Activated naive CD8-positive, alpha-beta T cell treated with anti-CD3 and anti-CD28 coated beads for 36 hours (primary cell): ENCODE data around the gene MAP3K1. TPM values are rescaled to one million over a fixed set of nuclear protein-coding genes. Genes with fewer than 3 reads are reported as not detected.
"Not testable (repeated sequence)": the region's sequence is repeated elsewhere in the genome, so short reads cannot be mapped to it uniquely, and the experiment has no call there.

Source experiments
- DNase-seq: peaks from one replicate; pipeline ENCODE4 v3.0.0; 2021
- H3K27ac Mint-ChIP-seq: one replicate; pipeline ENCODE4 v1.8.0; 2022; ENCODE audit warnings: mild to moderate bottlenecking, moderate library complexity, mixed read lengths
- H3K27me3 Mint-ChIP-seq: one replicate; pipeline ENCODE4 v1.8.0; 2022; ENCODE audit warnings: mild to moderate bottlenecking, mixed read lengths
- H3K36me3 Mint-ChIP-seq: one replicate; pipeline ENCODE4 v1.8.0; 2021; ENCODE audit warnings: mild to moderate bottlenecking, mixed read lengths
- H3K4me1 Mint-ChIP-seq: one replicate; pipeline ENCODE4 v1.8.0; 2021; ENCODE audit warnings: mixed read lengths
- H3K4me3 Mint-ChIP-seq: one replicate; pipeline ENCODE4 v1.8.0; 2022; ENCODE audit warnings: mild to moderate bottlenecking, moderate library complexity, mixed read lengths
- H3K9me3 Mint-ChIP-seq: one replicate; pipeline ENCODE4 v1.8.0; 2022; ENCODE audit warnings: mixed read lengths
- total RNA-seq, 2 experiments: library from RNA; stranded (reverse); gene quantifications; one replicate each; pipeline ENCODE4 v1.2.3, GENCODE V29; 2021

Gene MAP3K1
- total RNA-seq, 2 experiments from 2014 or later = 10.1 to 10.6 TPM

DNA sequence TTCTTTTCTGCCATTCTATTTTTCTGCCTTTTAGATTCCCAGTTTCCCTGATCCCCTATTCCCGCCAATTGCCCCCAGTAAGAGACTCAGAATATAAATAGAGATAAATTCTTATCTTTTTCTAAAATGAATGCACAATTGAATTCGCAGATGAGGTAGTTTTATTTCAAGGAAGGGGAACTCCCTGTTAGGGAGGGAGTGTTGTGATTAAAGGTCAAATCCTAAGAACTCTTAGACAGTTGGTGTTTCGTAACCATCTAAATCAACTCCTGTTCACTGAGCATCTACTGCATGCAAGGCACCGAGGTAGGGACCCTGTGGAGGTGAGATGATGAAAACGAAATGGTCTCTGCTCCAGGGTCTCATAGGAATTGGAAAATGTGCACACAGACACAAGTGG is 7.7 kb upstream of the MAP3K1 start:
- H3K27ac Mint-ChIP-seq = no peak overlapping the region
- no peak for DNase-seq
- H3K9me3 Mint-ChIP-seq = peaks cover 2% of the 10 kb centered on the region
- H3K36me3 Mint-ChIP-seq = no peaks in the 10 kb centered on the region
- H3K27me3 Mint-ChIP-seq = no peaks in the 10 kb centered on the region
- H3K4me3 Mint-ChIP-seq = no peak overlapping the region
- H3K4me1 Mint-ChIP-seq = peaks cover 23% of the 10 kb centered on the region

DNA sequence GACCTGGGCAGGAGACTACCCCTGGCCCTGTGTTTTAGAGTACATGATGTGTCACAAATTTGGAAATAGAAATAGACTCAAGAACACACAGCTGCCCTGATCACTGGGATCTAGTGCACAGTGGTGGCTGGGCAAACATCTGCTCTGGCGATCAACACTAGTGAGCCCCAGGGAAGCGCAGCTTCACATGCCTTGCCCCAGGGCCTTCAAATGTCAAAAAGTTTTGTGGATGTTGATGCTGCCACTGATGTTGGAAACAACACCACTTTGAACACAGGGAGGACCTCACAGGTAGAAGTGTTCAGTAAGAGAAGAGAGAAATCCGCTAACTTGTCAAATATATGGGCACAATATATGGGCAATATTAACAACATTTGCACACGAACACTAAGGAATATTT is 7.1 kb upstream of the MAP3K1 start:
- H3K9me3 Mint-ChIP-seq = peaks cover 2% of the 10 kb centered on the region
- DNase-seq = no peak
- no peak overlapping the region for H3K4me3 Mint-ChIP-seq
- no peaks in the 10 kb centered on the region for H3K36me3 Mint-ChIP-seq
- H3K27ac Mint-ChIP-seq = no peak overlapping the region
- H3K4me1 Mint-ChIP-seq = peaks cover 25% of the 10 kb centered on the region
- H3K27me3 Mint-ChIP-seq = no peaks in the 10 kb centered on the region

DNA sequence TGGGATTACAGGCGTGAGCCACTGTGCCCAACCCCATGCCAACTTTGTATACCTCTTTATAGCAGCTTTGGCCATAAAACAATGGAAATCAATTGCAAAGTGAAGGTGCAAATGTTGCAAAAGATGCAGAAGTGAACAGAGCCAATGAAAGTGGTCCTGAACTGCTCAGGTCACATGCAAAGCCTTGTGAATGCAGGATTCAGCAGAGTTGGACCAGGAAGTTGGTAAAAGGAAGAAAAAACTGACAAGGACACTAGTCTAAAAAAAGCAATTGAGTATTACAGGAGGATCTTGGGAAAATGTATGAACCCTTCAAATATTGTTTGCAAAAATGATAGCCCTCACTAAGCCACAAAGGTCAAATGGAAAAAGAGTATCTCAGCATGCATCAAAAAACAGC is 4.5 kb upstream of the MAP3K1 start:
- no peak overlapping the region for H3K4me3 Mint-ChIP-seq

DNA sequence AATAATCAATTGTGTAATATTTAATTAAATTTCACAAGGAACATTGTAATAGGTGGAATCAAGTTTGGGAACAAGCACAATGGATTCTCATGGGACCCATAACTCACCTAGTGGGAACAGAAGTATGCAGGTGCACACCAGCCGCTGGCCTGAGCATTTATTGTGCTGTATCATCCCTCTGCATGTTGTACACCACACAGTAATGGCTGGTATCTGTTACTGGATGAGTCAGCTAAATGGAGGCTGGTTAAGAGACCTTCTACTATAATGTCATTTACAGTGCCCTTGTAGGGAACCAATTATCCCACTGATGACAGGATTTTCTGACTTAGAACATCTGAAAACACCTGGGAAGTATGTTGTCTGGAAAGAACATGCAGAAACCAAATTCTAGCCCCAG is 3.2 kb upstream of the MAP3K1 start:
- Mint-ChIP-seq H3K4me1 (peaks cover 26% of the 10 kb centered on the region), H3K9me3 (no peaks in the 10 kb centered on the region), H3K27ac (no peak overlapping the region), H3K27me3 (peaks cover 3% of the 10 kb centered on the region), H3K36me3 (no peaks in the 10 kb centered on the region), H3K4me3 (no peak overlapping the region)
- no peak for DNase-seq

More for the DNA sequence above, 4.5 kb upstream of the MAP3K1 start:
- no peaks in the 10 kb centered on the region for H3K36me3 Mint-ChIP-seq
- H3K27ac Mint-ChIP-seq = no peak overlapping the region
- H3K9me3 Mint-ChIP-seq = no peaks in the 10 kb centered on the region
- H3K4me1 Mint-ChIP-seq = peaks cover 25% of the 10 kb centered on the region
- no peak for DNase-seq
- peaks cover 3% of the 10 kb centered on the region for H3K27me3 Mint-ChIP-seq

DNA sequence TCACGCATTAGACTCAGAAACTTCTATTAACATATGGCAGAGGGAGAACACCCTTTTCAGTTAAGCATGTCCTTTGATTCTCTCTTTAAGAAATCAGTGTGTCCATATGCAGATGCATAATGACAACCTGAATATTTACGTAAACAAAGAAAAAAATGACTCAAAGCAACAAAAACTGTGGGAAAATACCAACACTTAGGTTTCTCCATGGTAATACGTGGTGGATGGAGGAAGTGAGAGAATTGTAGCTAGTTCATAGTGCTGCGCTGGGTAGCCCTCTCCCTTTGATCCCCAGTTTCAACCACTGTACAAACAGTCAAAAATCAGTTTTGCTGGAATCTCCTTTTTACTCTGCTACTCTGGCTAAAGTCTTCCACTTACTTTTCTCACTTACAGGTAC is 2.0 kb upstream of the MAP3K1 start:
- Mint-ChIP-seq H3K4me3 (peak overlapping the region; percentile 32), H3K27ac (no peak overlapping the region)

DNA sequence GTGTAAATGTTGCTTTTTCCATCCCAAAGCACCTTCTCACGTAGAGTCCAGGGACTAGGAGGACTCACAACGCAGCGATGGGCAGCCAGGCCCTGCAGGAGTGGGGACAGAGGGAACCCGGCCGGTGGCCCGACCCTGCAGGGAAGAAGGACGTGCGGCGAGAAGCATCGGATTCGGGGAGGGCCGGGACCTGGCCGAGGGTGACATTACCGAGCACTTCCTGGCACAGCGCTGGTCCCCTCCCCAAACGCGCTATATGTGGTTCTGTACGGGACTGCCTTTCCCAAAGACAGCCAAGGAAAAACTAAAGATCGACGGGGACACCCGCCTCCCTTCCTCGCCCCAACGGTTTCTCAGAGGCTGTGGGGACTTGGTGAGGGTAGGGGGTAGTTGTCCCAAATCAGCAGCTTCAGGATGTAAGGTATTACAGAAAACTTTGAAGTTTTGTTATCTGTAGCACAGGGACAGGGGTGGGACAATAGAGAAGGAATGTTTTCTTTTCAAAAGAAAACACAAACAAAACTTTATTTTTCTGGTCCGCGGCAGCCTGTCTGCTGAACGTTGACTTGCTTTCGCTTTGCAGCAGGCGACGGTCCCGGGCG is 887 bp upstream of the MAP3K1 start:
- peak; percentile 33 for DNase-seq
- Mint-ChIP-seq H3K36me3 (peaks cover 3% of the 10 kb centered on the region), H3K4me3 (peak overlapping the region; percentile 88), H3K9me3 (no peaks in the 10 kb centered on the region), H3K4me1 (peaks cover 33% of the 10 kb centered on the region), H3K27me3 (peaks cover 3% of the 10 kb centered on the region), H3K27ac (peak overlapping the region; percentile 85)

More for the DNA sequence above, 2.0 kb upstream of the MAP3K1 start:
- Mint-ChIP-seq H3K9me3 (no peaks in the 10 kb centered on the region), H3K27me3 (peaks cover 3% of the 10 kb centered on the region), H3K4me1 (peaks cover 24% of the 10 kb centered on the region), H3K36me3 (no peaks in the 10 kb centered on the region)
- no peak for DNase-seq

DNA sequence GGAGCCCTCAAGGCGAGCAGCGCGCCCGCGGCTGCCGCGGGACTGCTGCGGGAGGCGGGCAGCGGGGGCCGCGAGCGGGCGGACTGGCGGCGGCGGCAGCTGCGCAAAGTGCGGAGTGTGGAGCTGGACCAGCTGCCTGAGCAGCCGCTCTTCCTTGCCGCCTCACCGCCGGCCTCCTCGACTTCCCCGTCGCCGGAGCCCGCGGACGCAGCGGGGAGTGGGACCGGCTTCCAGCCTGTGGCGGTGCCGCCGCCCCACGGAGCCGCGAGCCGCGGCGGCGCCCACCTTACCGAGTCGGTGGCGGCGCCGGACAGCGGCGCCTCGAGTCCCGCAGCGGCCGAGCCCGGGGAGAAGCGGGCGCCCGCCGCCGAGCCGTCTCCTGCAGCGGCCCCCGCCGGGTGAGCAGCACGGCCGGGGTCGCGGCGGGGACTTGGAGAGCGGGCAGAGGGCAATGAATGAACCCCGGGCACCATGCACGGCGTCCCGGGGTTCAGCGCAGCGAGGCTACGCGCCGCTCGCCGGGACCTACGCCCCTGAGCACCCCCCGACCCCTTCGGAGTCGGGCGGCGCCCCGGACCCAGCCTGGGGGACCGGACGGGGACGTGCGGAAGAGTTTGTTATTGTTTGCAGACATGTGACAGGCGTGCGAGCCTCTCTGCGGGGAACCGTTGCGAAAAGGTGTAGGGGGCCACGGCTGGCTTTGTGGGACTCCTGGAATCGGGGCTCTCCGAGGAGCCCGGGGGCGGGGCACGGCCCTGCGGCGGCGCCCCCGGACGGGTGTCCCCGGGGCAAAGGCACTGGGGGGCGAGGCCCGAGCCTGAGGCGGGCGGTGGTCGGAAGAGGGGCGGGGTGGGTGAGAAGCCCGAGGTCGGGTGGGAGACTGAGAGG is 553 bp downstream of the MAP3K1 start:
- peak overlapping the region; percentile 45 for H3K27ac Mint-ChIP-seq
- peaks cover 8% of the 10 kb centered on the region for H3K36me3 Mint-ChIP-seq
- peaks cover 41% of the 10 kb centered on the region for H3K4me1 Mint-ChIP-seq
- H3K27me3 Mint-ChIP-seq = peaks cover 3% of the 10 kb centered on the region
- H3K9me3 Mint-ChIP-seq = no peaks in the 10 kb centered on the region
- peak overlapping the region; percentile 79 for H3K4me3 Mint-ChIP-seq
- DNase-seq = peak; percentile 58

DNA sequence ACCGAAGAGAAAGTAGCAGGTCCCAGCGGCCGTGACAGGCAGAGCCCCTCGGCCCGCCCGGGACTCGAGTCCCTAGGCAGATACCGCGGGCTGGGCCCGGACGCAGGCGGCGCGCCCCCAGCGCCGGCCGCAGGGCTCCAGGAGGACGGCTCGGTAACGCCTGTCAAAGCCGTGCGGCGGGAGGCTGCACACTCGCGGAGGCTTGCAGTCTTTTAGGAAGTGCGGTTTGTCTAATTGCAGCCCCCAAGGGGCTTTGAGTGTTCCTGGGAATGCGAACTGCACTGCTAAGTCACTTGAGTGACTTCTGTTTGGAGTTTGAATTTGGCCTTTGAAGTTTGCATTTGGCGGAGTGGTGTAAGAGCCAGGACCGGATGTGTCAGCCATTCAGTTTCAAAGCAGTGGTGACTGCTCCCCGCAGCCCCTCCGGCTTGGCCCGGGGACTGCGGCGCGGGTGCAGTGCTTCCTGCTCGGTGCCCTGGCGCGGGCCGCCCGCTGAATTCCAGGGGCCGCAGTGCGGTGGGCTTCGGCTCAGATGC is 1.3 kb downstream of the MAP3K1 start:
- H3K27me3 Mint-ChIP-seq = peaks cover 3% of the 10 kb centered on the region
- peaks cover 43% of the 10 kb centered on the region for H3K4me1 Mint-ChIP-seq
- DNase-seq = peak; percentile 72
- H3K9me3 Mint-ChIP-seq = no peaks in the 10 kb centered on the region
- H3K4me3 Mint-ChIP-seq = peak overlapping the region; percentile 79
- H3K27ac Mint-ChIP-seq = peak overlapping the region; percentile 73
- peaks cover 9% of the 10 kb centered on the region for H3K36me3 Mint-ChIP-seq

DNA sequence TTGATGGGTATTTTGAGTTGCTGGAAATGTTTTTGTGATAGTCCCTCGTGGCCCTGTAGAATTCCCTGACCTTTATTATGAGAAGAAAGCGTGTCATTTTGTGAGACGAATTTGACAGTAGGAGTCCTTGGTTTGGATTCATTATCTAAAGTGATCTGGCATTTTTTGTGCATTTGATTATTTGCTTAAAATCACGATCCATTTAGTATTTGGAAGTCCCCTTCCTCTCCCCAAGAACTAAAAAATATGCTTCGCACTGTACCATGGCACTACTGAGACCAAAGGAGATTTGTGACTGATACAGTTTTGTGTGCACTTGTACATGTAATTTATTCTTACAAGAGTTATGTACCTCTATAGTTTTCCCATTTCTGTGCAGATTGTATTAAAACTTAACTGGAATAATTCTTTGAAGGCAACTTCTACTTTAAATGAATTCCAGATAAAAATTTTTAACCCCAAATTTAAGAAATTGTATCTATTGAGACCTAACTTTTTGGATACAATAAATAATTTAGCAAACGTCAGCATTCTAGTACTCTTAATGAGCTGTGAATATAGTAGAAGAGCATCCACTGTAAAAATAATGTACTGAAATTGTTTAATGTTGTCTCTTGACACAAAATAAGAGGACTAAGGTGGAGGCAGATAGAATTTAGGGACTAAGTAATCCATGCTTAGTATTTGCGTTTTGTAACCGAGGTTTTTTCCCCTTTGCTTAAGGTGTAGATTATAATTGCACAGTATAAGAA is 2.1 kb downstream of the MAP3K1 start:
- Mint-ChIP-seq H3K4me1 (peaks cover 45% of the 10 kb centered on the region), H3K36me3 (peaks cover 10% of the 10 kb centered on the region), H3K4me3 (peak overlapping the region; percentile 79), H3K27ac (peak overlapping the region; percentile 73), H3K27me3 (peaks cover 3% of the 10 kb centered on the region), H3K9me3 (no peaks in the 10 kb centered on the region)
- no peak for DNase-seq

DNA sequence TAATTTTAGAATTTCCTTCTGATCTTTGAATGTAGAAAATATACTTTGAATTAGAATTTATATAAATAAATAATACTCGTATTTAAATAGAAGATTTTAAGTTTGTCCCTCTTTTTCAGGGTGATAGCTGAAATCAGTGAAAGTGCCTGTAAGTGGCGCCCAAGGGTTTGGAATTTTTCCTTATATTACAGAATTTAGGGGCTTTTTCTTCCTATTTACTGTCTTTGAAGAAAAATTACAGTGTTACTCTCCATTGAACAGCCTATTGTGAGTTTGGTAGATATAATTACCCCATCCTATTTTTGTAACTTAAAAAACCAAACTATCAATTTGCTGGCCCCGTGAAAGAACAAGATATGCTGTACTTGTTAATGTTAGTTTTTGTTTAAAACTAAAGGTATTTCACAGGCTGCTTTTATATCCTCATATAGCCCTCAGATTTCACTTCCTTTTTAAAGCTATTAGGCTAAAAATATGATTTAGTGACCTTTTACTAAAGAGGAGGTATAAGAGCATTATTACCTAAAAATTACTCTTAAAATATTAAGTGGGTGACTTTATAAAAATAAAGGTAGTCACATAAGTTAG is 3.2 kb downstream of the MAP3K1 start:
- Mint-ChIP-seq H3K4me3 (peak overlapping the region; percentile 66), H3K36me3 (peaks cover 14% of the 10 kb centered on the region), H3K27me3 (peaks cover 3% of the 10 kb centered on the region), H3K9me3 (no peaks in the 10 kb centered on the region), H3K27ac (peak overlapping the region; percentile 60), H3K4me1 (peaks cover 50% of the 10 kb centered on the region)
- DNase-seq = no peak

DNA sequence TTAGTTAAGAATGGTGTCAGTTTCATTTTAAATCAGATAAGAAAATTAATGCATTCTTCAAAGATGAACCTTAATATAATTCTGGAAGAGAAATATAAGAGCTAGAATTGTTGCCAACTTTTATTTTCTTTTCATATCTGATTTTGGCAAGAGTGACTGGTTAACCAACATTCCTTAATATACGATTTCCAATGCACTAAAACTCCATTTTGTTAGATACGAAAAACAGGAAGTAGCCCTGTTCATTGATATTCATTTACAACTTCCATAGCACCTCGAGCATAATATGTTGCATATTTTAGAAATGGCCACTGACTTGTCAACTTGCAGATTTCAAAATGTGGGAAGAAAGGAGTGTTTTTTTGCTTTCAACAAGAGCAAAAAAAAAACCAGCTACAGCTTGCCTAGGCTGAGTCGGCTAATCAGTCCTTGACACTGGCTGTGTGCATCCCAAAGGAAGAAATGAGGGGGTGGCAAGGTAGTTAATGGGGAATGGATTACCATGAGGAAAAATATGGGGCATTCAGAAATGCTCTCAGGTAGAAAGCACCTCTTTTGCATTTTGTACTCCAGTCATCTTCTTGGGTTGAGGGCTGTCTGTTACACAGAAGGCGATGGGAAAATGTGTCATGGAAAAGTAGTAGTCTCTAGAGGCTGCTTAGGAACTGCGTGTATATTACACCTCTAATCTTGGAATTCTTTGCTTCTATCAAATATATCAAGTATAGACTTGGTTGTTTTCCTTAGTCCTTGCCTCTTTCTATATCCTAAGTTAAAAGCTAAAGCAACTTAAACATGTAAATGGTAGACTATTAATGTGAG is 3.9 kb downstream of the MAP3K1 start:
- H3K36me3 Mint-ChIP-seq = peaks cover 14% of the 10 kb centered on the region
- no peak for DNase-seq
- peak overlapping the region; percentile 66 for H3K4me3 Mint-ChIP-seq
- H3K9me3 Mint-ChIP-seq = no peaks in the 10 kb centered on the region
- peak overlapping the region; percentile 60 for H3K27ac Mint-ChIP-seq
- H3K27me3 Mint-ChIP-seq = peaks cover 1% of the 10 kb centered on the region
- peaks cover 49% of the 10 kb centered on the region for H3K4me1 Mint-ChIP-seq

DNA sequence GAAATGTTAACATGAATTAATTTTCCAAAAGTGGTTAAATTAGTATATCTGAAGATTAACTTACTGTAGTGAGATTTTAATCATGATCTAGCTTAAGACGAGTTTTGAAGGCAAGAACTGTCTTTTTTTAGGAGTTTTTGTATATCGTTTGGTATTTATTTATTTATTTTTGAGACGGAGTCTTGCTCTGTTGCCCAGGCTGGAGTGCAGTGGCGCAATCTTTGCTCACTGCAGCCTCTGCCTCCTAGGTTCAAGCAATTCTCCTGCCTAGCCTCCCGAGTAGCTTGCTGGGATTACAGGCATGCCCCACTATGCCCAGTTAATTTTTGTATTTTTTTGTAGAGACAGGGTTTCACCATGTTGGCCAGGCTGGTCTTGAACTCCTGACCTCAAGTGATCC is 6.5 kb downstream of the MAP3K1 start:
- H3K4me3 Mint-ChIP-seq, H3K27me3 Mint-ChIP-seq, DNase-seq, H3K27ac Mint-ChIP-seq, H3K9me3 Mint-ChIP-seq: not testable (repeated sequence)
- peaks cover 21% of the 10 kb centered on the region for H3K36me3 Mint-ChIP-seq
- peaks cover 66% of the 10 kb centered on the region for H3K4me1 Mint-ChIP-seq

DNA sequence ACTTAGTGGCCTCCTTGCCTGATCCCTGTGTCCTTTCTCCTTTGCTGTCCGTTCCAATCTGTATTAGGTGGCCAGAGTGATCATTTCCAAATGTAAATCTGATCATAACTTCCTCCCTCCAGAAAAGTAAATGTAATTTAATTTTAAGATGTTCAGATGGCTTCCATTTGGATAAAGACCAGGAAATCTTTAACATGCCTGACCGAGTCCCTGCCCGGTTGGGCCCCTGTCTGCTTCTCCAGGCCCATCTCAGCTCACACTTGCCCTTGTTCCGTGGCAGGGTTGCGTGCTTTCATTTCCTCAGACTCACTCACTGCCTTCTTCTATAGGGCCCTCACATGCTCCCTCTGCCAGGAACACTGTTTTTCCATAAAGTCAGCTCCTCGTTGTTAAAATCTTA is 7.6 kb downstream of the MAP3K1 start:
- Mint-ChIP-seq H3K4me1 (peaks cover 66% of the 10 kb centered on the region), H3K4me3 (no peak overlapping the region), H3K36me3 (peaks cover 21% of the 10 kb centered on the region), H3K27me3 (no peaks in the 10 kb centered on the region), H3K27ac (no peak overlapping the region), H3K9me3 (no peaks in the 10 kb centered on the region)
- no peak for DNase-seq

DNA sequence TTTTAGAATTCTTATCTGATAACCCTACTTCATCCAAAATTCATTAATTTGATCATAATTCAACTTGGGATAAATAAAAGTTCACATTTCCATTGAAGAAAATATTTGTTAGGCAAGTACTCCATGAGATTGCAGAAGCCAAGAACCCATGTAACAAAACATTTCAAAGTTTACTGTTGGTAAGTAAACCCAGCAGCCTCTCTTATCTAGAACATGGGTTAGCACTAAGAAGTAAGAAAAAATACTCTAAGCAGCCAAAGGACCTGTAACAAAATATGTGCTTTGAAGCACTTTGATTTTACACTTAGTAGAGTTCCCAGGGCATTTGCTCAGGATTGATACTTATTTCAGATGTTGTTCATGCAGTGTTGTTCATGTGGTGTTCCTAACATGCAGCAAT is 8.7 kb downstream of the MAP3K1 start:
- DNase-seq = no peak
- Mint-ChIP-seq H3K4me3 (no peak overlapping the region), H3K27me3 (no peaks in the 10 kb centered on the region), H3K27ac (no peak overlapping the region), H3K4me1 (peaks cover 69% of the 10 kb centered on the region), H3K9me3 (no peaks in the 10 kb centered on the region), H3K36me3 (peaks cover 21% of the 10 kb centered on the region)
